PC-9 (cell line): Measurements from ENCODE around the gene PTPN14. TPM values are rescaled to one million over a fixed set of nuclear protein-coding genes. Genes with fewer than 3 reads are reported as not detected.

Experiments used
- BruUV-seq: library from RNA; stranded (reverse); fragments of 400-500 nt; replicated peaks from 2 replicates; lab custom pipeline; 2021; lab: Mats Ljungman, UMichigan
- CTCF ChIA-PET: fragments of 300-600 bp; sonication (Branson Sonifier 250); formaldehyde crosslinking; loops from one replicate; lab custom pipeline; 2022; ENCODE audit warnings: antibody characterized with exemption; lab: Charles Lee
- POLR2A ChIA-PET: fragments of 300-600 bp; sonication (Branson Sonifier 250); formaldehyde crosslinking; loops from one replicate; lab custom pipeline; 2022; ENCODE audit warnings: antibody characterized with exemption; ENCODE audit not compliant: unreplicated experiment; lab: Charles Lee
- DNase-seq, 2 experiments: peaks; one replicate each; pipeline versions ENCODE4 v3.0.0 to v3.0.0-alpha.2; 2015 to 2022; ENCODE audit warnings: mixed read lengths in 1 of 2
- H2AFZ ChIP-seq: fragments of 200-600 bp; sonication (generic); 2 replicates; pipeline ENCODE4 v1.8.1; 2017; ENCODE audit warnings: antibody characterized with exemption
- H3F3A ChIP-seq: fragments of 200-600 bp; sonication (generic); 2 replicates; pipeline ENCODE4 v1.8.1; 2017; ENCODE audit warnings: antibody characterized with exemption, mild to moderate bottlenecking, low read depth; ENCODE audit not compliant: insufficient read depth
- H3K27ac ChIP-seq: fragments of 200-600 bp; sonication (generic); 2 replicates; pipeline ENCODE4 v1.6.1; 2016; ENCODE audit warnings: mixed run types
- H3K27me3 ChIP-seq: fragments of 200-600 bp; sonication (generic); 2 replicates; pipeline ENCODE4 v1.6.1; 2016; ENCODE audit warnings: low read depth, mixed run types; ENCODE audit not compliant: insufficient read depth
- H3K36me3 ChIP-seq: fragments of 200-600 bp; sonication (generic); 2 replicates; pipeline ENCODE4 v1.6.1; 2016; ENCODE audit warnings: low read depth, mixed run types
- H3K4me1 ChIP-seq: fragments of 200-600 bp; sonication (generic); replicated peaks from 2 replicates; pipeline ENCODE4 v1.6.1; 2016; ENCODE audit warnings: mixed run types; ENCODE audit not compliant: insufficient read depth
- H3K4me2 ChIP-seq: fragments of 200-600 bp; sonication (generic); 2 replicates; pipeline ENCODE4 v1.6.1; 2017; ENCODE audit warnings: mixed run types
- H3K4me3 ChIP-seq: fragments of 200-600 bp; sonication (generic); 2 replicates; pipeline ENCODE4 v1.6.1; 2016; ENCODE audit warnings: mixed run types
- H3K79me2 ChIP-seq: fragments of 200-600 bp; sonication (generic); 2 replicates; pipeline ENCODE4 v1.6.1; 2017; ENCODE audit warnings: low read depth, mixed run types
- H3K9me2 ChIP-seq: fragments of 200-600 bp; sonication (generic); 2 replicates; pipeline ENCODE4 v1.8.1; 2017; ENCODE audit warnings: mild to moderate bottlenecking; ENCODE audit not compliant: insufficient read depth
- H3K9me3 ChIP-seq: fragments of 200-600 bp; sonication (generic); 2 replicates; pipeline ENCODE4 v1.8.1; 2016; ENCODE audit warnings: low read depth; ENCODE audit not compliant: insufficient read depth
- H4K20me1 ChIP-seq: fragments of 200-600 bp; sonication (generic); 2 replicates; pipeline ENCODE4 v1.8.1; 2017; ENCODE audit not compliant: insufficient read depth
- EZH2 ChIP-seq: fragments of 200-600 bp; sonication (generic); IDR thresholded peaks from 2 replicates; pipeline ENCODE4 v1.8.0; 2017; ENCODE audit warnings: antibody characterized with exemption, low read depth
- intact Hi-C: fragments of 100-400 bp; cut with micrococcal nuclease; formaldehyde crosslinking; loops from one replicate; pipeline ENCODE4 v1.10.0; 2022; ENCODE audit not compliant: unreplicated experiment
- total RNA-seq: library from RNA; stranded (reverse); gene quantifications from 2 replicates; pipeline ENCODE4 v1.2.3, GENCODE V29; 2021
- TF ChIP-seq, protein P1 (sequence below): fragments of 200-600 bp; sonication (generic); conservative IDR thresholded peaks from 2 replicates; pipeline ENCODE4 v1.6.1; 2017; ENCODE audit warnings: mixed run types, antibody characterized with exemption, mild to moderate bottlenecking, moderate library complexity

PTPN14 gene
- total RNA-seq, 1 experiment from 2014 or later, result 78.9 TPM

DNA sequence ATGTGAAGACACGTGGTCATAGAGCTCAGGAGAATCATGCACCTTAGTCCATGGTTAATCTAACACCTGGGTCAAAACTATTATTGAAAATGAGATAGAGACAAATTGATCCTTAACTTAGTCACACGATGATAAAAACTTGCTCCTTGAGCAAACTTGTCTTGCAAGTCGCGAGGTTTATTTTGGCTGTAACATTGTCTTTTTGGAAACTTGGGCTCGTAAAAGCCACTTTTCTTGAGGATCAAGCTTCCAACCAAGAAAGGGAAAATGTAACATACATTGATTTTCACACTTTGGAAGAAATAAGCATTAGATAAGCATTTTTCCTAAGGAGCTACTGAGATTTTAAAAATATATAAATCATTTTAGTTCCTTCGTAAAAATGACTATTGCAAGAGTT is 31.7 kb upstream of the PTPN14 start:
- CTCF ChIA-PET, result interaction anchor here (0.9 kb wide), 1 partner anchor 31 kb away, joined by 4 read pairs; the partner anchor contains the start of gene PTPN14

DNA sequence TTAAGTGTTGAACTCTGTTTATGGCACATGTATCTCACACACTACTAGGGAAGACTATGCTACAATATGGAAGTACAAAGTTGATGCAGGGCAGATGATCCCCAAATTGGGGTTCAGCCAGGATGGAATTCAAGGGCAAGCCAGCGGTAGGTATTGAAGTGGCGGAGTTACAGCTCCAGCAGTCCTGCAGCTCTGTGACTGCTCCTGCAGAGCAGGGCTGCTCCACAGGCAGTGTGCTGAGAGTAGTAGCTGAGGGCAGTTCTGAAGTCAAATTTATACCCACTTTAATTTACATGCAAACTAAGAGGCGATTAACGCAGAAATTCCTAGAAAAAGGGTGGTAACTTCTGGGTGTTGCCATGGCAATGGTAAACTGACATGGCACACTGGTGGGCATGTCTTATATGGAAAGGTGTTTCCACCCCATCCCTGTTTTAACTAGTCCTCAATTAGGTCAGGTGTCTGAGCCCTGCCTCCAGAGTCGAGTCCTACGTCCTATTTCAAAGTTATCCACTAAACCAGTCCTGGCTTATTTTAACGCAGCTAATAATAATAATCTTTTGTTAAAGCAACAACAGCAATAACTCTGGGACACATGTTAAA is 31.0 kb upstream of the PTPN14 start:
- intact Hi-C loops, result loop anchor here (1.0 to 10.0 kb wide), 2 partner anchors 31 to 108 kb away; partner anchors contain the start of gene PTPN14
- H3K4me2 ChIP-seq, result no peak overlapping the region
- no peak overlapping the region for H2AFZ ChIP-seq
- no TSS peak for BruUV-seq
- no peaks in the 10 kb centered on the region for H3K9me2 ChIP-seq
- POLR2A ChIA-PET, result interaction anchor here (0.6 to 1.1 kb wide), 4 partner anchors 30 to 67 kb away, joined by 3 to 6 read pairs (median 4); partner anchors contain the start of gene PTPN14
- H4K20me1 ChIP-seq, result no peaks in the 10 kb centered on the region
- H3K36me3 ChIP-seq, result no peaks in the 10 kb centered on the region
- CTCF ChIA-PET, result interaction anchor here (0.8 to 1.1 kb wide), 3 partner anchors 31 to 236 kb away, joined by 3 to 4 read pairs (median 4); partner anchors contain the start of gene PTPN14
- 0 out of 2 replicates have a peak, but pooled peaks cover 5% of the 10 kb centered on the region for H3F3A ChIP-seq
- no peak overlapping the region for H3K4me3 ChIP-seq
- H3K4me1 ChIP-seq, result peaks cover 30% of the 10 kb centered on the region
- DNase-seq, result no peak
- no peaks in the 10 kb centered on the region for H3K79me2 ChIP-seq
- no peak for TF ChIP-seq EZH2
- TF ChIP-seq, protein P1, sequence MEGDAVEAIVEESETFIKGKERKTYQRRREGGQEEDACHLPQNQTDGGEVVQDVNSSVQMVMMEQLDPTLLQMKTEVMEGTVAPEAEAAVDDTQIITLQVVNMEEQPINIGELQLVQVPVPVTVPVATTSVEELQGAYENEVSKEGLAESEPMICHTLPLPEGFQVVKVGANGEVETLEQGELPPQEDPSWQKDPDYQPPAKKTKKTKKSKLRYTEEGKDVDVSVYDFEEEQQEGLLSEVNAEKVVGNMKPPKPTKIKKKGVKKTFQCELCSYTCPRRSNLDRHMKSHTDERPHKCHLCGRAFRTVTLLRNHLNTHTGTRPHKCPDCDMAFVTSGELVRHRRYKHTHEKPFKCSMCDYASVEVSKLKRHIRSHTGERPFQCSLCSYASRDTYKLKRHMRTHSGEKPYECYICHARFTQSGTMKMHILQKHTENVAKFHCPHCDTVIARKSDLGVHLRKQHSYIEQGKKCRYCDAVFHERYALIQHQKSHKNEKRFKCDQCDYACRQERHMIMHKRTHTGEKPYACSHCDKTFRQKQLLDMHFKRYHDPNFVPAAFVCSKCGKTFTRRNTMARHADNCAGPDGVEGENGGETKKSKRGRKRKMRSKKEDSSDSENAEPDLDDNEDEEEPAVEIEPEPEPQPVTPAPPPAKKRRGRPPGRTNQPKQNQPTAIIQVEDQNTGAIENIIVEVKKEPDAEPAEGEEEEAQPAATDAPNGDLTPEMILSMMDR, result no peak
- H3K27me3 ChIP-seq, result no peaks in the 10 kb centered on the region
- H3K9me3 ChIP-seq, result no peaks in the 10 kb centered on the region
- no peak overlapping the region for H3K27ac ChIP-seq

More for the DNA sequence above, 31.7 kb upstream of the PTPN14 start:
- BruUV-seq, result no TSS peak
- 0 out of 2 replicates have a peak, but pooled peaks cover 5% of the 10 kb centered on the region for H3F3A ChIP-seq
- no peaks in the 10 kb centered on the region for H4K20me1 ChIP-seq
- no peak overlapping the region for H3K4me2 ChIP-seq
- TF ChIP-seq, protein P1, result no peak
- TF ChIP-seq EZH2, result no peak
- H2AFZ ChIP-seq, result no peak overlapping the region
- H3K27ac ChIP-seq, result no peak overlapping the region
- no peaks in the 10 kb centered on the region for H3K79me2 ChIP-seq
- no peaks in the 10 kb centered on the region for H3K9me3 ChIP-seq
- POLR2A ChIA-PET, result interaction anchor here (0.6 to 0.7 kb wide), 4 partner anchors 31 to 960 kb away, joined by 3 to 13 read pairs (median 6); no protein-coding TSS in a partner anchor
- H3K9me2 ChIP-seq, result no peaks in the 10 kb centered on the region
- H3K4me1 ChIP-seq, result peaks cover 30% of the 10 kb centered on the region
- no peak overlapping the region for H3K4me3 ChIP-seq
- no peaks in the 10 kb centered on the region for H3K36me3 ChIP-seq
- H3K27me3 ChIP-seq, result no peaks in the 10 kb centered on the region
- DNase-seq, result no peak
- intact Hi-C loops, result loop anchor here (10.0 kb wide), 1 partner anchor 108 kb away; no protein-coding TSS in a partner anchor

DNA sequence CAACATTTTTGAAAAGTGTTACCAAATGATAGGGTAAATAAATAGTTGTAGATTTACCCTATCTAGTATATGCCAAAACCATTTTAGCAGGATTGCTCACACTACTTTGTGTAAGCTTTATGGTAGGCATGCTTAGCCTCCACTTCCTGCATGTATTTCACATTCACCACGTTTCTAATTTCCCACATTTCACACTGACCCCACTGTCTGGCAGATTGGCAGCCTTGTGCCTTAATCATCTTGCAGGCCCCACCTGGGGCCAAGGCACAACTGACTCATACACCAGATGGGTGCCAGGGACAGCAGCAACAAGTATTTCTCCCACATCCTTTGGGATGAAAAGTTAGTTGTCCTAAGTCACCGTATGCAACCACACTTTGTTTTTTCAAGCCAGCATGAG is 30.4 kb upstream of the PTPN14 start:
- H3K9me2 ChIP-seq, result no peaks in the 10 kb centered on the region
- peak overlapping the region; percentile 15 for H3K4me2 ChIP-seq
- CTCF ChIA-PET, result interaction anchor here (0.5 to 1.2 kb wide), 4 partner anchors 31 to 249 kb away, joined by 3 to 4 read pairs (median 4); partner anchors contain the start of gene PTPN14
- no peaks in the 10 kb centered on the region for H3K9me3 ChIP-seq
- TF ChIP-seq, protein P1, result no peak
- TF ChIP-seq EZH2, result no peak
- peaks cover 30% of the 10 kb centered on the region for H3K4me1 ChIP-seq
- H3K27ac ChIP-seq, result 0 out of 2 replicates have a peak overlapping the region, but pooled peaks have one; percentile 20
- BruUV-seq, result no TSS peak
- no peaks in the 10 kb centered on the region for H4K20me1 ChIP-seq
- no peaks in the 10 kb centered on the region for H3K79me2 ChIP-seq
- no peaks in the 10 kb centered on the region for H3K27me3 ChIP-seq
- intact Hi-C loops, result loop anchor here (1.0 to 10.0 kb wide), 2 partner anchors 30 to 107 kb away; partner anchors contain the start of gene PTPN14
- POLR2A ChIA-PET, result interaction anchor here (0.7 to 1.1 kb wide), 2 partner anchors 26 to 30 kb away, joined by 5 to 6 read pairs; partner anchors contain the start of gene PTPN14
- H3F3A ChIP-seq, result 0 out of 2 replicates have a peak, but pooled peaks cover 5% of the 10 kb centered on the region
- no peak overlapping the region for H2AFZ ChIP-seq
- no peaks in the 10 kb centered on the region for H3K36me3 ChIP-seq
- DNase-seq, result peak; percentile 68 to 86
- no peak overlapping the region for H3K4me3 ChIP-seq
